Keratinocyte (primary cell): ENCODE measurements around the gene BANF2.

Experiments
- CTCF ChIP-seq, 3 experiments: IDR thresholded peaks in 1 of 3; conservative IDR thresholded peaks in 1 of 3; optimal IDR thresholded peaks in 1 of 3; 2 replicates in 2 of 3; 3 replicates in 1 of 3; pipeline versions ENCODE3 to v1.5.1; 2011; ENCODE audit warnings: low read length in 3 of 3, mild to moderate bottlenecking in 3 of 3, moderate library complexity in 2 of 3, control low read depth in 1 of 3, inconsistent platforms in 1 of 3; ENCODE audit not compliant: insufficient read depth in 2 of 3; ENCODE audit errors: extremely low read depth in 1 of 3
- EZH2 ChIP-seq: IDR thresholded peaks from one replicate; pipeline ENCODE4 v1.6.1; 2012; ENCODE audit warnings: inconsistent platforms, mild to moderate bottlenecking, low read length, moderate library complexity

- TF ChIP-seq CTCF (optimal IDR thresholded peaks at IDR 0.05 in 1 of 3, IDR thresholded peaks at IDR 0.05 in 1 of 3, conservative IDR thresholded peaks at IDR 0.05 in 1 of 3; ENCODE audit: extremely low read depth in 1 of 3, insufficient read depth in 2 of 3, low read length in 3 of 3), result no peak
- no peak for TF ChIP-seq EZH2
Observed at GRCh38 chr20:17751640-17752039, 51.9 kb downstream of the BANF2 start.
